Measurements from ENCODE around the gene STRBP.
A peak's percentile ranks its signal among the peaks of the same experiment; 100 is the strongest.
"Not testable (repeated sequence)": the region's sequence is repeated elsewhere in the genome, so short reads cannot be mapped to it uniquely, and the experiment has no call there.

STRBP gene

GRCh38 chr9:123249162-123249561 lies 19.2 kb downstream of the STRBP start:
- not testable (repeated sequence) for DNase-seq (ENCODE audit: low read depth in 2 of 2)

DNA sequence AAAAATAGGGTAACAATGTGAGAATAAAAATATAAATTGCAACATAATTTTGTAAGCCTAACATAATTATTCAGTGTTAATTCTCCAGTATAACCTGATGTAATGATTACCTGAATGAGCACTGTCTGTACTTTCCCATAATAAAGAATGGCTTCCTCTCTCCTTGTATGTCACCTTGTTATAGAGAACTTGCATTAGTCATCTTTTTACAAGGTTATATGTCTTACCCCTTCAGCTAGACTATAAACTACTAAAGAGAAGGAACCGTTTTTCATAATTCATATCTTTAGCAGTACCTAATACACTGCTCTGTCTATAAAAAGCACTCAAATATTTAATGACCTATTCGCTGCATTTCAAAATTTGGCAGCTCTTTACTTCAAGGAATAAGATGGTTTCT lies 19.8 kb downstream of the STRBP start:
- DNase-seq (ENCODE audit: low read depth in 2 of 2): no peak

DNA sequence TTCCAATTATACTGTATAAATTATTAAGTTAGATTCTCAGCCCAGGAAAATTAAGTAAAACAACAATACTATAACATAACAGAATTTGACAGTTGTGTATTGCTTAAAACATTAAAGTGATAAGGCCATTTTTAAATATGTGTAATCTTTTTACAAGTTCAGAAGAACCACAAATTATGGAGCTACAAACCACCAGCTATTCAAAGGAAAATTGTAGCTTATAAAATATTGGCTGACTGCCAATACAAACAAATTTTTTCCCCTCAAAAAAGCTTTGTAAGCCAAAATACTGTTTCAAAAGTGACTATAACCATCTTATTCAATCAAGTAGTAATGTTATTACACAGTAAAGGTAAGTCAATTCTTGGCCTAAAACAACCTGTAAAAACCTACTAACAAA lies 21.9 kb downstream of the STRBP start:
- no peak for DNase-seq (ENCODE audit: low read depth in 2 of 2)

DNA sequence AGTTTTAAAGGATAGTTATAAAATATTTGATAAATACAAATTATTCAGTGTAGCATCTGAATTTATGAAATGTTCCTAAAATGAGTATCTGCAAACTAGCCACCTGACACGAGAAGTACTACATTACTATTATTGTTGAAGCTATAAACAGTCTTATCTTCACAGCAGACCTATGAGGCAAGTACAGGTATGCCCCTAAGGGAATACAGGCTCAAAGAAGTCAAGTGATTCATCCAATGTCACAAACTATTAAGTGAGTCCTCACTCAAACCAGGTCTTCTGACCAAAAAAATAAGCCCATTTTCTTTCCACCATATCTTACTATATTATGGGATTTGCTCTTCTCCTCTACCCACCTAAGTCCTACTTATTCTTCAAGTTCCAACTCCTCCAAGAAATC lies 28.7 kb downstream of the STRBP start:
- DNase-seq (ENCODE audit: low read depth in 2 of 2): no peak

- DNase-seq (ENCODE audit: low read depth in 2 of 2): no peak
These were observed 30.0 kb downstream of the STRBP start for GRCh38 chr9:123238365-123238764.

- no peak for DNase-seq (ENCODE audit: low read depth in 2 of 2)
These were observed 31.2 kb downstream of the STRBP start for GRCh38 chr9:123237220-123237619.

GRCh38 chr9:123235448-123235847 lies 32.9 kb downstream of the STRBP start:
- no peak for DNase-seq (ENCODE audit: low read depth in 2 of 2)

DNA sequence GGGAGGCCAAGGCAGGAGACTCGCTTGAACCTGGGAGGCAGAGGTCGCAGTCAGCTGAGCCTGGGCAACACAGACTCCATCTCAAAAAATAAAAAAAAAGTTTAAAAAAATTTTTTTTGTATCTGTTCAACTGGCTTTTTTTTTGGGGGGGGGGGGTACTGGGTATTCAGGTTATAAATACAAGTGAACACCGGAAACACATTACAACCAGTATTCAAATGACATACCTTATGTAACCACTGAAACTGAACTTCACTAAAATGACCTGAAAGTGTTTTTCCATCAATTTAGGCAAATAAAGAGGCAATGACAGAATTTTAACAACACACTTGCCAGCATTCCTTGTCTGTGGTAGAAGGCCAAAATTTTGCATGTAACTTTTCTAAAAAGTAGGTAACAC lies 33.5 kb downstream of the STRBP start:
- no peak for DNase-seq (ENCODE audit: low read depth in 2 of 2)

- no peak for DNase-seq (ENCODE audit: low read depth in 2 of 2)
These were observed 36.1 kb downstream of the STRBP start for GRCh38 chr9:123232332-123232731.

DNA sequence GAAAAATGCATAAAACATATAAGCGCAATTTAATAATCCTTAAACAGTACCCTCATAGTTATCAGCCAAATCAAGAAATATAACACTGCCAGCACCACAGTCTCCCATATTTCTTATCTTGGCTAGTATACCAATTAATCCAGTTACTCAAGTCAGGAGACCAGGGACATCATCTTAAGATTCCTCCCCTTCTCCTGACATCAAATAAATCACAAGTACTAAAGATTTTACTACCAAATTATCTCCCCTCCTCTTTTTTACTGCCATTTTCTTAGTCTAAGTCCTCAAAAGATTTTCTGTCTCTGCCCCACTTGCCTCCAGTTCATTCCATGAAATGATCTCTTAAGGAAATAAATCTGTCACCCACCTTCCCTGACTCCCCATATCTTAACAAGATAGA lies 37.0 kb downstream of the STRBP start:
- DNase-seq (ENCODE audit: low read depth in 2 of 2): no peak

DNA sequence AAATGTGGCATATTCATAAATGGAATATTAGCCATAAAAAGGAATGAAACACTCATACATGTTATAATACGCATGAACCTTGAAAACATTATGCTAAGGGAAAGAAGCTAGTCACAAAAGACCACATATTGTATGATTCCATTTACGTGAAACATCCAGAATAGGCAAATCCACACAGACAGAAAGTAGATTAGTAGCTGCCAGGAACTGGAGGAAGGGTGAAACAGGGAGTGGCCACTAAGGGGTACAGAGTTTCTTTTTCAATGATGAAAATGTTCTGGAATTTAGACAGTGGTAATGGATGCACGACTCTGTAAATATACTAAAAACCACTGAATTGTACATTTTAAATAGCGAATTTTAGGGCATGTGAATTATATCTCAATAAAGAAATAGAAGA lies 39.4 kb downstream of the STRBP start:
- DNase-seq (ENCODE audit: low read depth in 2 of 2): no peak

- DNase-seq (ENCODE audit: low read depth in 2 of 2): no peak
These were observed 42.4 kb downstream of the STRBP start for GRCh38 chr9:123225995-123226394.

- DNase-seq (ENCODE audit: low read depth in 2 of 2): peak; percentile 6 to 55
These were observed 43.0 kb downstream of the STRBP start for GRCh38 chr9:123225374-123225813.

DNA sequence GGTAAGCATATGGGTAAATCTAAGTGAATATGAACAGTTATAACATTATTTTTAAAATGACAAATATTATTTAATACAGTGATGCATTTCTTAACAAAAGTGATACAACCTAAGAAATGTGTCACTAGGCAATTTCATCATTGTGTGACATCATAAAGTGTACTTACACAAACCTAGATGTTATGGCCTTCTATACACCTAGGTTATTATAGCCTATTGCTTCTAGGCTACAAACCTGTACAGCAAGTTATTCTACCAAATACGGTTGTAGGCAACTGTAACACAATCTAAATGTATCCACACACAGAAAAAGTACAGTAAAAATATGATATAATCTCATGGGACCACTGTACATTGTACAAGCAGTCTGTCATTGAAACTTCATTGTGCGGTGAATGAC lies 48.3 kb downstream of the STRBP start:
- no peak for DNase-seq (ENCODE audit: low read depth in 2 of 2)

GRCh38 chr9:123218831-123219230 lies 49.6 kb downstream of the STRBP start:
- no peak for DNase-seq (ENCODE audit: low read depth in 2 of 2)

DNA sequence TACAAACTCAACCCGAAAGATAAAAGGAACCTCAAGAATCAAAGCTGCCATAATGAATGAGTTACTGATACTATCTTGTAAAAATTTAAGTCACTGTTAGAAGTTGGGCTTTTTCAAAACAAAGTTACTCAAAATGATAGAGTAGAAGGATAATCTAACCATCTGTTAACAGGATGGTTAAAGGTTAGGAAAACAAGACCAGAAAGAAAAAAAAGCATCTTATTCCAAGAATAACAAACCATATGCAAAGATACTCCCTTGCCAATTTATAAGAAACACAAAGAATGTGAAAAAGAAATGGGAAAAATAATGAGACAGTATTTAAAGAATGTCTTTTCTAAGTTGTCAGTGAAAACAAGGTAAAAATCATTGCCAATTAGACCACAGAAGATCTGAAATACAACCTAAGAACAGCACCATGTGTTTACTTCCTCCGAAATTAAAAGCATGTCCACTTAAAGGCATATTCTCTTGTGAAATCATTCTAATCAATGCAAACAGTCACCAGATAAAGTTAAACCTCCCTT lies 51.2 kb downstream of the STRBP start:
- no peak for DNase-seq (ENCODE audit: low read depth in 2 of 2)

DNA sequence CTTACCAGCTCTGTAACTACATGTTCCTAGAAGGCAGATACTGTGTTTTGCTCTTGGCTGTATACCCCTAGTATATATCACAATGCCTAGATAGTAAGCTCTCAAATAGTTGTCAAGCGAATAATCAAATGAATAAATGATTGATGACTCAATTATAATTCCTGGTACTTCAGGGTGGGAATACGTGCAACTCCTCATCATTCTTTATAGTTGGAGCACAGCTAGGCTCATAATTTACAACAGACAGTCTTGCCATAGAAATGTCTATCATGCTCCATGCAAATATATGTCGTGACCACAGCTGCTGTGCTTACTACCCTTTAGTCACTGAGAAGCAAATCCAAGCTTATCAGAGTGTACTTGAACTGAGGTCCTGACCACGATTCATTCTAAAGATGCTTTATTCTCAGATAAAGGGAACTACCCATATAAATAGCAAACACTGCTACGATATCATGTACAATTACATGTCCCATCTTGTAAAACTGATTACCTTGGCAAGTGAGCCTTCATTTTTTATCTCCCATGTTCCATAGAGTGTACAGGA lies 52.1 kb downstream of the STRBP start:
- DNase-seq (ENCODE audit: low read depth in 2 of 2): no peak

- DNase-seq (ENCODE audit: low read depth in 2 of 2): no peak
These were observed 57.3 kb downstream of the STRBP start for GRCh38 chr9:123211081-123211480.

DNA sequence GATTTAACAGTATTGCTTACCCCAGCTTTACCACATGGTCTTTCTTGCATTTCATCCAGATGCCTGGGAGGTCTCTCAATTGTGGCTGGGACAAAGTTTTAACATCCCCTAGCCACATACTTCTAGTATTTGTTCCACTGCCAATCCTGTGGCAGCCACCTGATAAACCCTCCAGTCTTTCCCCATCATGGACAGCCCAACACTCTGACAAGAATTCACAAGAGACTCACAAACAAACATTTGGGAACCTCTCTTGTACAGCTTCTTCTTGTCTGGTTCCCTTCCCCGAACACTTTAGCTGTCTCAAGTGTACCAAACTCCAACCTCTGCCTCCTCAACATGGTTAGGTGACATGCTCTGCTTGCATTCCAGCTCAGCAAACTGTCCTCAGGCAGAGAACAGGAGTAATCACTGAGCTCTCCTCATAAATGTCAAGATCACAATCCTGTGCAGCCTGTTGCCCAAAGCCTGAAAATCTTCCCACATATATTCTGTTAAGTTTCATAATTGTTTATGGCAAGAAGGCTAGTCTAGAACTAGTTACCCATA lies 59.7 kb downstream of the STRBP start:
- no peak for DNase-seq (ENCODE audit: low read depth in 2 of 2)

- DNase-seq (ENCODE audit: low read depth in 2 of 2): no peak
These were observed 62.3 kb downstream of the STRBP start for GRCh38 chr9:123206065-123206464.

DNA sequence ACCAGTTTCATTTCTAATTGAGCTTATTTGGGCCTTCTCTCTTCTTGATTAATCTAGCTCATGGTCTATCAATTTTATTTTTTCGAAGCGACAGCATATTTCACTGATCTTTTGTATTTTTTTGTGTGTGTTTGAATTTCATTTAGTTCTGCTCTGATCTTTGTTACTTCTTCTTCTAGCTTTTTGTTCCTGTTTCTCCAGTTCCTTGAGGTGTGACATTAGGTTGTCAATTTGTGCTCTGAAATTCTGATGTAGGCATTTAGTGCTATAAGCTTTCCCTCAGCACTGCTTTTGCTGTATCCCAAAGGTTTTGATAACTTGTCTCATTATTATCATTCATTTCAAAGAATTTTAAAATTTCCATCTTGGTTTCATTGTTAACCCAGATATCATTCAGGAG lies 67.3 kb downstream of the STRBP start:
- DNase-seq (ENCODE audit: low read depth in 2 of 2): no peak

DNA sequence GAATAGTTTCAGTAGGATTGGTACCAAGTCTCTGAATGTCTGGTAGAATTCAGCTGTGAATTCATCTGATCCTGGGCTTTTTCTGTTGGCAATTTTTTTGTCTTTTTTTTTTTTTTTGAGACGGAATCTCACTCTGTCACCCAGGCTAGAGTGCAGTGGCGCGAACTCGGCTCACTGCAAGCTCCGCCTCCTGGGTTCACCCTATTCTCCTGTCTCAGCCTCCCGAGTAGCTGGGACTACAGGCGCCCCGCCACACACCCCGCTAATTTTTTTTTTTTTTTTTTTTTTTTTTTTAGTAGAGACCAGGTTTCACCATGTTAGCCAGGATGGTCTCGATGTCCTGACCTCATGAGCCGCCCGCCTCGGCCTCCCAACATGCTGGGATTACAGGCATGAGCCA lies 67.9 kb downstream of the STRBP start:
- DNase-seq (ENCODE audit: low read depth in 2 of 2): not testable (repeated sequence)

DNA sequence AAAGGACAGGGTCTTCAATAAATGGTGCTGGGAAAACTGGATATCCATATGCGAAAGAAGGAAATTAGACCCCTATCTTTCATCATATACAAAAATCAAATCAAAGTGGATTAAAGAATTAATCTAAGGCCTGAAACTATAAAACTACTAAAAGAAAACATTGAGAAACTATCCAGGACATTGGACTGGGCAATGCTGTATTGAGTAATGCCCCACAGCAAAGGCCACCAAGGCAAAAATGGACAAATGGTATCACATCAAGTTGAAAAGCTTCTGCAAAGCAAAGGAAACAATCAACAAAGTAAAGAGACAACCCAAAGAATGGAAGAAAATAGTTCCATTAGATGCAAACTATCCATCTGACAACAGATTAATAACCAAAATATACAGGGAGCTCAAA lies 72.3 kb downstream of the STRBP start:
- DNase-seq (ENCODE audit: low read depth in 2 of 2): no peak

DNA sequence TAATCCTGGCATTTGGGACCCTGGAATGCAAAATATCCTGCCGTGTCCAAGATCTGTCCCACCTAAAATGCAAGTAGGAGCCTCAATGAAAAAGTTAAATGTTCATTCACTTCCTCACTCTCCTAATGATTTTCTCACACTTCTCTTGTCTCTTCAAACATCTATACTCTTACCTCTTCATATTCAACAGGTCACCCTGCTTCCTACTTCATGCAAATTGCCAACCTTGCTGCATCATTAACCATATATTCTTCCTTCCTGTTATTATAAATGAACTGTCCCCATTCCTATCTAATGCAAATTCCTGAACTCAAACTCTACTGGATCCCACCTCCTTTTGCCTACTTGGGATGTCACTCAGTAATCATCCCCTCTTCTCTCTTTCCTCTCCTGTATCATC lies 74.4 kb downstream of the STRBP start:
- no peak for DNase-seq (ENCODE audit: low read depth in 2 of 2)
